Fibroblast of mammary gland (primary cell): ENCODE measurements around the gene PISD.

Source experiments
- DNase-seq: peaks from one replicate; pipeline ENCODE4 v3.0.0-alpha.2; 2010; ENCODE audit warnings: low read depth
- H3K4me3 ChIP-seq: 2 replicates; pipeline ENCODE4 v1.5.1; 2011; ENCODE audit warnings: low read depth, mild to moderate bottlenecking, low read length, moderate library complexity; ENCODE audit not compliant: control insufficient read depth
- TF ChIP-seq, protein P1 (sequence below): conservative IDR thresholded peaks from 2 replicates; pipeline ENCODE4 v1.5.1; 2011; ENCODE audit warnings: low read depth, low read length, inconsistent platforms; ENCODE audit not compliant: control insufficient read depth, insufficient read depth

Gene PISD

DNA sequence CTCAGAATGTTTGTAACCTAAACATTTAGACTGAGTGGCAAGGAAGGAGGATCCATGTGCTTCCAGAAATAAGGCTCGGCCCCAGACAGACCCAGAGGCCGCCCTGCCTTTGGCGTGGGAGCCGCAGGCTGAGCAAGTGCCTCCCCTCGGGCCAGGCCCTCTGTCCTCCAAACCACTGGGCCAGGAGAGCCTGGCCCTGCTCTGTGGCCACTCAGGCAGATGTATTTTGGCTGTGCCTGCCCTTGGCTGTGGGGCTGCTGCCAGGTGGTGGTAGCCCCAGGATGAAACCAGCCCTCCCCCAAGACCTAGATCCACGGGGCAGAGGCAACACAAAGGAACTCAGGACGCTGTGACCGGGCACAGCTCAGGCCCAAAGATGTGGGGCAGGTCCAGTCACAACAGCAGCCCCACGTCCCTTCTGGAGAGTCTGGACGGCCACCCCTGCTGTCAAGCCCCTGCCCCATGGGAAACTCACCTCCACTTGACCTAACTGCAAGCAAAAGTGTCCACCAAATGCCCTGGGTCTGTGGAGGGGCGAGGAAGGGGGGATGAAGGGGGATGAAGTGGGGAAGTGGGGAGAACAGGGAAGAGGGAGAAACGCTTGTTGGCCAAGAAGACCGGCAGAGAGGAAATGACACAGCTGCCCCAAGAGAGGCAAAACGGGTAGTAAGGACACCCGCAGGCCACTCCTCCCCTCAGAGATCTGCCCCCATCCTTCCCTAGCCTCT, 24.0 kb downstream of the PISD start:
- TF ChIP-seq, protein P1, sequence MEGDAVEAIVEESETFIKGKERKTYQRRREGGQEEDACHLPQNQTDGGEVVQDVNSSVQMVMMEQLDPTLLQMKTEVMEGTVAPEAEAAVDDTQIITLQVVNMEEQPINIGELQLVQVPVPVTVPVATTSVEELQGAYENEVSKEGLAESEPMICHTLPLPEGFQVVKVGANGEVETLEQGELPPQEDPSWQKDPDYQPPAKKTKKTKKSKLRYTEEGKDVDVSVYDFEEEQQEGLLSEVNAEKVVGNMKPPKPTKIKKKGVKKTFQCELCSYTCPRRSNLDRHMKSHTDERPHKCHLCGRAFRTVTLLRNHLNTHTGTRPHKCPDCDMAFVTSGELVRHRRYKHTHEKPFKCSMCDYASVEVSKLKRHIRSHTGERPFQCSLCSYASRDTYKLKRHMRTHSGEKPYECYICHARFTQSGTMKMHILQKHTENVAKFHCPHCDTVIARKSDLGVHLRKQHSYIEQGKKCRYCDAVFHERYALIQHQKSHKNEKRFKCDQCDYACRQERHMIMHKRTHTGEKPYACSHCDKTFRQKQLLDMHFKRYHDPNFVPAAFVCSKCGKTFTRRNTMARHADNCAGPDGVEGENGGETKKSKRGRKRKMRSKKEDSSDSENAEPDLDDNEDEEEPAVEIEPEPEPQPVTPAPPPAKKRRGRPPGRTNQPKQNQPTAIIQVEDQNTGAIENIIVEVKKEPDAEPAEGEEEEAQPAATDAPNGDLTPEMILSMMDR: no peak
- no peak overlapping the region for H3K4me3 ChIP-seq
- peak; percentile 51 for DNase-seq

DNA sequence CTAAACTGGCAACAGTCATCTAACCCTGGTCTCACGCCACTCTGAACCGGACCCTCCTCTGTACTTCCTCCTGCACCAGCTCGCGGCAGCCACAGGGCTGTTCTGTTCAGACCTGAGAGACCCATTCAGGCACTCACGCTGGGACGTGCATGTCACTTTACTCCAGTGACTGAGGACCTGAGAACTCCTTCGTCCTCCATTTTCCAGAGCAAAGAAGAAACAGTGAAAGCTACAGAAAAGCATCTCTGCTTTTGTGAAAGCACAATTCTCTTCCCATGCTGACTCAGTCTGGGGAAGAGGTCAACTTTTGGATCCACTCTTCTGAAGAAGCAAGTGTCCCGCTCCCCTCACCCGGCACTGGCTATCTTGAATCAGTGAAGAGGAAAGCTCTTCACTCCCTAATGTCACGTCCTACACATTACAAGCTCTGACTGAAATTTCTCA, 24.5 kb downstream of the PISD start:
- DNase-seq: peak; percentile 28

DNA sequence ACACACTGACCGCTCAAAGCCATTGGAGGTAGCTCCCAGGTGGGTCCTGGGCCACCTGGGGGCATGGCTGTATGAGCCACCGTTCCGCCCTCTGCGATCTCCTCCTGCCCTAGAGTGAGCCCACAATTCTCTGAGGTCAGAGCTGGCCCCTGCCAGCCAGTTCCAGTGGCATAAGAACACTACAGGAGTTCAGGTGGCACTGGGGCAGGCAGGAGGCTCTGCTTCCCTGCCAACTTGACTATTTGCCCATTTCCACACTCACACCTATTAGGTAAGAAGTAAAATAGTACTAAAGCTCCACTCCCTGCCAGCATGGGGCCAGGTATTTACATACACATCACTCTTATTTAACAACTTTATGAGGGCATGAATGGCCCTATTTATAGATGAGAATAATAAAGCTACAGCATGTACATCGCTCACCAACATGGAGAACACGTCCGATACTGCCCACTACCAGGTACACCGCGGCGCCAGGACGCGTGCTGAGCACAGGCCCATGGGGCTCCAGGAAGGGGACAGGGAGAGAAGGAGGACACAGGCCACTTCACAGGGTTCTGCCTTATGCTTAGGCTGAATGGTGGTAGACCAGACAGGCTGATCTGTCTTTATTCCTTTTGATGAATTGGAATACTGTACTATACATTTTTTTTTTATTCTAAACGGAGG, 26.2 kb downstream of the PISD start:
- TF ChIP-seq, protein P1: no peak
- DNase-seq: no peak
- H3K4me3 ChIP-seq: no peak overlapping the region

More for the DNA sequence above, 24.5 kb downstream of the PISD start:
- TF ChIP-seq, protein P1: no peak
- no peak overlapping the region for H3K4me3 ChIP-seq

DNA sequence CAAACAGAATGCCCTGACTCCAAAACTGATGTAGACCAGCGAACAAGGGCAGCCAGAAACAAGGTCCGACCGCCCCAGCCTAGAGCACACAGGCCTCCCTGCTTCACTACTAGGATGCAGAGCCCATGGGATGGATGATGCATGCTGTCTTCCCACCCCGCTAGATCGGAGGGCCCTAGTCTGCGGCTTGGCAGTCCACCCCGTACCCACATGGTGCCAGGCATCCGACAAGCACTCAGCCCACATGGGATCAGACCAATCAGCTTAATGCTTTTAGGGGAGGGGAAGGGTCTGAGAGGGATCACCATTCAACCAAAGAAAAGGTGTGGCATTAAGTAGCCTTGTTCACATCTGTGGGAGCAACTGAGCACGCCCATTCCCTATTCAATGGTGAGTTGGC, 30.6 kb downstream of the PISD start:
- H3K4me3 ChIP-seq: peak overlapping the region; percentile 78
- peak; percentile 51 for DNase-seq
- TF ChIP-seq, protein P1: no peak

DNA sequence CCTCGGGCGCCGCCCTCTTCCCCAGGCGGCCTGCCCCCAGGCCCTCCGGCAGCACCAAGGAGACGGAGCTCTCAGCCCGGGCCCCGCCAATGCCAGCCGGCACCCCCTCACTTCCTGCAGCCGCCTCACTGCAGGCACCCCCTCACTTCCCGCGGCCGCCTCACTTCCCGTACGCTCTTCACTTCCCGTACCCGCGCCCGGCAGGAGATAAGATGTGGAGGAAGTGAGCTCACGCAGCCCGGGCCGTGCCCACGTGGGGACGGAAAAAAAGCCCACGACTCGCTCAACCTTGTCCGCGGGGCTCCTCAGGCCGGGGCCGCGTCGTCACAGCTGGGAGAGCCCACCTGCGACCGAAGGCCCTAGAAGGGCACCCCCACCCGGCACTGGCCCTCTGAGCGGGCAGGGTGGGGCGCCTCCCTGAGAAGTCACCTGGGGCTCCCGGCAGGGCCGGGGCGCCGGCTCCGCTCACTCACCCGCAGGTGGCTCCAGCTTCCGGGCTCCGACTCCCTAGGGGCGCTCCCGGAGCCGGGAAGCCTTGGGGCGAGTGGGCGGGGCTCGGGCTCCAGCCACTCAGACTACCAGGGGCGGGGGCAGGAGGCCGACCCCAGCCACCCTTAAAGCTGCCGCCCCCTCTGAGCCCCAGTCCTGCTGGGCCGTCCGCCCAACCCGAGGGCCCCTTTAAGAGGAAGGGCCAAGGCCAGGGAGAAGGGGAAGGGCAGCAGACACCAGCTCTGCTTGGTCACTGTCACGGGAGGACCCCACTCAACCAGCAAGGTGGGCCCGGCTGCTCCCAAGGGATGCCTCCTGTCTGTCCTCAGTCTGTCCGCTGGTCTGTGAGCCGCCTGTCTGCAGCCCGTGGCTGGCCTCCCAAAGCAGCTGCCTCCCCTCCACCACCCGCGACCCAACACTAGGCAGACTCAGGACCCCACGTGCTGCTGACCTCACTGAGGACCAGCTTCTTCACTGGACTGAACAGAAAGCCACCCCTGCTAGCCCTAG, 31.4 kb downstream of the PISD start:
- peak; percentile 70 for DNase-seq
- TF ChIP-seq, protein P1: no peak
- H3K4me3 ChIP-seq: peak overlapping the region; percentile 78

DNA sequence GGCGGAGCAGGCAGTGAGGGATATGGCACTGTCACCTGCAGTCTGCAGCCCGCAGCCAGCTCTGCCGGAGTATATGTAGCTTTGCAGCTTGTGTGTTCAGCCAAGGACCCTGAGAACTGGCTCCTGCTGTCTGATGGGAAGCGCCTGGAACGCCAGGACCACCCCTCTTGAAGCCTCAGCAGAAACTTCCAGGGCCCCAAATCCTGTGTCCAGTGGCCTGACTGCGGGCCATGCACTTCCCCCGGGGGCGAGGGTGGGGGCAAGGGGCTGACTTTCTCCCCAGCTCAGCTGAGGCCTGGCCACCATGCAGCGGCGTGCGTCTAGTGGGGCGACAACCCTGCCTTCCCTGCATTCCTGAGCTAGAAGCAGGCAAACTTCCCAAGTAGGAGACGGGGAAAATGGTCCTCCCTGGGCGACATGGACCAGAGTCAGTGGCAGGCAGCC, 32.3 kb downstream of the PISD start:
- no peak for DNase-seq

More for the DNA sequence above, 32.3 kb downstream of the PISD start:
- H3K4me3 ChIP-seq: peak overlapping the region; percentile 78
- TF ChIP-seq, protein P1: no peak
